Activated gamma-delta T cell treated with anti-CD3 and anti-CD28 coated beads, Interleukin-2, amount 50 U/mL, for 16 hours (primary cell): Measurements from ENCODE around the gene TRIM5.
A peak's percentile ranks its signal among the peaks of the same experiment; 100 is the strongest.

Source experiments
- DNase-seq: peaks from one replicate; pipeline ENCODE4 v3.0.0-alpha.2; 2020; ENCODE audit warnings: low read depth

The TRIM5 gene

GRCh38 chr11:5624489-5625279 is 60.2 kb downstream of the TRIM5 start, which contains the start of gene TRIM34:
Gene TRIM34, plus strand, starts transcription at chr11:5625001. Its CDS starts 7,331 bp downstream, at chr11:5632332.
- peak; percentile 33 for DNase-seq

GRCh38 chr11:5622802-5623201 is 62.1 kb downstream of the TRIM5 start:
- no peak for DNase-seq

- DNase-seq: no peak
Measured at GRCh38 chr11:5621580-5621979, 63.3 kb downstream of the TRIM5 start.

- no peak for DNase-seq
Measured at GRCh38 chr11:5620651-5621521, 64.0 kb downstream of the TRIM5 start.

GRCh38 chr11:5618807-5619206 is 66.1 kb downstream of the TRIM5 start:
- no peak for DNase-seq
